Measurements from ENCODE around the gene ARHGEF12. TPM values are rescaled to one million over a fixed set of nuclear protein-coding genes. Genes with fewer than 3 reads are reported as not detected.

The ARHGEF12 gene
- total and polyA plus RNA-seq, 3 experiments from 2014 or later = 4.6 to 31.0 (median 30.1) TPM

- ChIA-PET POLR2A (no interaction called here), CTCF (interaction anchor here (1.3 kb wide), 1 partner anchor 11 kb away, joined by 4 read pairs; no protein-coding TSS in a partner anchor)
- peak overlapping the region; percentile 64 for H3K27ac ChIP-seq (ENCODE audit: low read depth, low read length)
- H3K4me1 ChIP-seq (ENCODE audit: insufficient read depth, low read length) = peaks cover 29% of the 10 kb centered on the region
- no peaks in the 10 kb centered on the region for H3K9me3 ChIP-seq (ENCODE audit: low read length)
- H3K4me3 Mint-ChIP-seq = peak overlapping the region; percentile 55 to 95 (median 91)
- H3K27ac Mint-ChIP-seq = peak overlapping the region in 2 of 8 donors; percentile 56 to 73
- no peak overlapping the region for H3K4me3 ChIP-seq (ENCODE audit: low read length)
- DNase-seq = no peak
- H3K27me3 ChIP-seq (ENCODE audit: insufficient read depth, low read length, poor library complexity, severe bottlenecking) = peaks cover 37% of the 10 kb centered on the region
- peaks cover 26 to 59% (median 48%) of the 10 kb centered on the region in 3 donors for H3K4me1 Mint-ChIP-seq
- peaks cover 0 to 4% (median 3%) of the 10 kb centered on the region in 3 donors for H3K36me3 Mint-ChIP-seq
- H3K9me3 Mint-ChIP-seq = peaks cover 0 to 4% (median 3%) of the 10 kb centered on the region in 5 donors
- H3K27me3 Mint-ChIP-seq = peaks cover 17 to 50% of the 10 kb centered on the region in 2 donors
- no peaks in the 10 kb centered on the region for H3K36me3 ChIP-seq (ENCODE audit: insufficient read depth, low read length)
Observed at GRCh38 chr11:120338107-120338933, 2.1 kb downstream of the ARHGEF12 start.

GRCh38 chr11:120339394-120339890 lies 3.2 kb downstream of the ARHGEF12 start:
- H3K4me1 Mint-ChIP-seq = peaks cover 32 to 69% (median 57%) of the 10 kb centered on the region in 3 donors
- peak in 1 of 5 donors; percentile 4 for DNase-seq
- H3K27ac Mint-ChIP-seq = peak overlapping the region in 1 of 8 donors; percentile 12
- peaks cover 0 to 4% (median 3%) of the 10 kb centered on the region in 5 donors for H3K9me3 Mint-ChIP-seq
- Histone ChIP-seq H3K27ac (ENCODE audit: low read depth, low read length) (peak overlapping the region; percentile 3), H3K4me1 (ENCODE audit: insufficient read depth, low read length) (peaks cover 41% of the 10 kb centered on the region), H3K4me3 (ENCODE audit: low read length) (no peak overlapping the region), H3K27me3 (ENCODE audit: insufficient read depth, low read length, poor library complexity, severe bottlenecking) (peaks cover 40% of the 10 kb centered on the region), H3K9me3 (ENCODE audit: low read length) (no peaks in the 10 kb centered on the region), H3K36me3 (ENCODE audit: insufficient read depth, low read length) (no peaks in the 10 kb centered on the region)
- peak overlapping the region in 3 of 7 donors; percentile 3 to 30 (median 26) for H3K4me3 Mint-ChIP-seq
- POLR2A ChIA-PET = no interaction called here
- peaks cover 0 to 4% (median 3%) of the 10 kb centered on the region in 3 donors for H3K36me3 Mint-ChIP-seq
- CTCF ChIA-PET = no interaction called here
- H3K27me3 Mint-ChIP-seq = peaks cover 15 to 46% of the 10 kb centered on the region in 2 donors

GRCh38 chr11:120340529-120340928 lies 4.3 kb downstream of the ARHGEF12 start:
- Histone ChIP-seq H3K27ac (ENCODE audit: low read depth, low read length) (no peak overlapping the region), H3K4me3 (ENCODE audit: low read length) (no peak overlapping the region), H3K36me3 (ENCODE audit: insufficient read depth, low read length) (no peaks in the 10 kb centered on the region), H3K27me3 (ENCODE audit: insufficient read depth, low read length, poor library complexity, severe bottlenecking) (peaks cover 40% of the 10 kb centered on the region), H3K4me1 (ENCODE audit: insufficient read depth, low read length) (peaks cover 44% of the 10 kb centered on the region), H3K9me3 (ENCODE audit: low read length) (no peaks in the 10 kb centered on the region)
- Mint-ChIP-seq H3K27me3 (peaks cover 15 to 46% of the 10 kb centered on the region in 2 donors), H3K4me3 (no peak overlapping the region), H3K36me3 (peaks cover 0 to 4% (median 3%) of the 10 kb centered on the region in 3 donors), H3K9me3 (peaks cover 0 to 4% (median 3%) of the 10 kb centered on the region in 5 donors), H3K4me1 (peaks cover 36 to 71% (median 58%) of the 10 kb centered on the region in 3 donors), H3K27ac (peak overlapping the region in 1 of 8 donors; percentile 4)
- no peak for DNase-seq
- ChIA-PET CTCF (no interaction called here), POLR2A (no interaction called here)

GRCh38 chr11:120342226-120342625 lies 6.0 kb downstream of the ARHGEF12 start:
- peaks cover 43% of the 10 kb centered on the region for H3K27me3 ChIP-seq (ENCODE audit: insufficient read depth, low read length, poor library complexity, severe bottlenecking)
- Mint-ChIP-seq H3K4me1 (peaks cover 42 to 81% (median 67%) of the 10 kb centered on the region in 3 donors), H3K9me3 (peaks cover 0 to 4% (median 3%) of the 10 kb centered on the region in 5 donors), H3K36me3 (peaks cover 0 to 3% (median 0%) of the 10 kb centered on the region in 3 donors), H3K27me3 (peaks cover 13 to 49% of the 10 kb centered on the region in 2 donors), H3K4me3 (no peak overlapping the region), H3K27ac (no peak overlapping the region)
- H3K9me3 ChIP-seq (ENCODE audit: low read length) = no peaks in the 10 kb centered on the region
- H3K36me3 ChIP-seq (ENCODE audit: insufficient read depth, low read length) = no peaks in the 10 kb centered on the region
- ChIA-PET CTCF (interaction anchor here (1.1 kb wide), 1 partner anchor 37 kb away, joined by 3 read pairs; no protein-coding TSS in a partner anchor), POLR2A (no interaction called here)
- no peak overlapping the region for H3K4me3 ChIP-seq (ENCODE audit: low read length)
- DNase-seq = no peak
- H3K4me1 ChIP-seq (ENCODE audit: insufficient read depth, low read length) = peaks cover 39% of the 10 kb centered on the region
- no peak overlapping the region for H3K27ac ChIP-seq (ENCODE audit: low read depth, low read length)

GRCh38 chr11:120342678-120343077 lies 6.5 kb downstream of the ARHGEF12 start:
- ChIA-PET CTCF (interaction anchor here (1.1 kb wide), 1 partner anchor 38 kb away, joined by 3 read pairs; no protein-coding TSS in a partner anchor), POLR2A (no interaction called here)
- Histone ChIP-seq H3K36me3 (ENCODE audit: insufficient read depth, low read length) (no peaks in the 10 kb centered on the region), H3K27me3 (ENCODE audit: insufficient read depth, low read length, poor library complexity, severe bottlenecking) (peaks cover 39% of the 10 kb centered on the region), H3K4me1 (ENCODE audit: insufficient read depth, low read length) (peaks cover 34% of the 10 kb centered on the region), H3K4me3 (ENCODE audit: low read length) (no peak overlapping the region), H3K27ac (ENCODE audit: low read depth, low read length) (no peak overlapping the region), H3K9me3 (ENCODE audit: low read length) (no peaks in the 10 kb centered on the region)
- Mint-ChIP-seq H3K36me3 (peaks cover 0 to 3% (median 0%) of the 10 kb centered on the region in 3 donors), H3K27me3 (peaks cover 11 to 48% of the 10 kb centered on the region in 2 donors), H3K4me3 (no peak overlapping the region), H3K4me1 (peaks cover 42 to 79% (median 66%) of the 10 kb centered on the region in 3 donors), H3K27ac (no peak overlapping the region), H3K9me3 (peaks cover 0 to 4% (median 2%) of the 10 kb centered on the region in 5 donors)
- no peak for DNase-seq

GRCh38 chr11:120343429-120343828 lies 7.2 kb downstream of the ARHGEF12 start:
- H3K4me3 Mint-ChIP-seq = peak overlapping the region in 3 of 7 donors; percentile 13 to 30 (median 15)
- no peak overlapping the region for H3K27ac ChIP-seq (ENCODE audit: low read depth, low read length)
- peaks cover 11 to 43% of the 10 kb centered on the region in 2 donors for H3K27me3 Mint-ChIP-seq
- H3K4me1 Mint-ChIP-seq = peaks cover 38 to 72% (median 61%) of the 10 kb centered on the region in 3 donors
- no peaks in the 10 kb centered on the region for H3K9me3 ChIP-seq (ENCODE audit: low read length)
- POLR2A ChIA-PET = no interaction called here
- no peaks in the 10 kb centered on the region for H3K36me3 ChIP-seq (ENCODE audit: insufficient read depth, low read length)
- peaks cover 0 to 3% (median 0%) of the 10 kb centered on the region in 3 donors for H3K36me3 Mint-ChIP-seq
- no peak overlapping the region for H3K27ac Mint-ChIP-seq
- no peak for DNase-seq
- peaks cover 35% of the 10 kb centered on the region for H3K27me3 ChIP-seq (ENCODE audit: insufficient read depth, low read length, poor library complexity, severe bottlenecking)
- H3K4me3 ChIP-seq (ENCODE audit: low read length) = no peak overlapping the region
- CTCF ChIA-PET = interaction anchor here (1.1 kb wide), 1 partner anchor 39 kb away, joined by 3 read pairs; no protein-coding TSS in a partner anchor
- H3K4me1 ChIP-seq (ENCODE audit: insufficient read depth, low read length) = peaks cover 28% of the 10 kb centered on the region
- H3K9me3 Mint-ChIP-seq = peaks cover 0 to 4% (median 2%) of the 10 kb centered on the region in 5 donors

GRCh38 chr11:120344302-120345004 lies 8.2 kb downstream of the ARHGEF12 start:
- peaks cover 33 to 68% (median 62%) of the 10 kb centered on the region in 3 donors for H3K4me1 Mint-ChIP-seq
- peak overlapping the region in 4 of 8 donors; percentile 3 to 46 (median 16) for H3K27ac Mint-ChIP-seq
- peak overlapping the region; percentile 6 for H3K4me3 ChIP-seq (ENCODE audit: low read length)
- no peak overlapping the region for H3K27ac ChIP-seq (ENCODE audit: low read depth, low read length)
- POLR2A ChIA-PET = no interaction called here
- CTCF ChIA-PET = interaction anchor here (2.4 kb wide), 1 partner anchor 10 kb away, joined by 12 read pairs; no protein-coding TSS in a partner anchor
- peaks cover 31% of the 10 kb centered on the region for H3K27me3 ChIP-seq (ENCODE audit: insufficient read depth, low read length, poor library complexity, severe bottlenecking)
- H3K4me1 ChIP-seq (ENCODE audit: insufficient read depth, low read length) = peaks cover 28% of the 10 kb centered on the region
- peak overlapping the region; percentile 9 to 73 (median 16) for H3K4me3 Mint-ChIP-seq
- peaks cover 0 to 4% (median 2%) of the 10 kb centered on the region in 5 donors for H3K9me3 Mint-ChIP-seq
- no peaks in the 10 kb centered on the region for H3K36me3 ChIP-seq (ENCODE audit: insufficient read depth, low read length)
- peaks cover 0 to 3% (median 0%) of the 10 kb centered on the region in 3 donors for H3K36me3 Mint-ChIP-seq
- DNase-seq = peak in 4 of 5 donors; percentile 52 to 78 (median 68)
- peaks cover 18 to 43% of the 10 kb centered on the region in 2 donors for H3K27me3 Mint-ChIP-seq
- no peaks in the 10 kb centered on the region for H3K9me3 ChIP-seq (ENCODE audit: low read length)

All from CD8-positive, alpha-beta memory T cell (primary cell).